ENCODE measurements around the gene PPP1R1A.

The PPP1R1A gene

DNA sequence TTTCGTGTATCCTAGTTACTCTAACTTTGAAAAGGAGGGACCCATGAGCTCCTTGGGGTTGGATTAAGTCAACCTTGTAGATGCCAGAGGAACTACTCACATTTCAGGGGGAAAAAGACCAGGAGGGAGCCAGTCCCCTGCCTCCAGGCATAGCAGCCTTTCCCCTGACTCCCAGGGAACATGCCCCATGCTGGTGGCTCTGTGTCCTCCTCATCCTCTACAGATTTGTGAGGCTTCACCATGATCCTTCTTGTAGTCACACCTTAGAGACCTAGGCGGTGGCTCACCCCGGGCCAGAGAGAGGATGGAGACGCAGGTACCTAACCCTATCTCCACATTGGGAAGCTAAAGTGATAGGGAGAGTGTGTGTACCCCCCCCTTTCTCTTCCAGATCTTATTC, 16.0 kb upstream of the PPP1R1A start:
- DNase-seq (ENCODE audit: low read depth, low spot score): no peak
- H3K27ac ChIP-seq: no peak overlapping the region

DNA sequence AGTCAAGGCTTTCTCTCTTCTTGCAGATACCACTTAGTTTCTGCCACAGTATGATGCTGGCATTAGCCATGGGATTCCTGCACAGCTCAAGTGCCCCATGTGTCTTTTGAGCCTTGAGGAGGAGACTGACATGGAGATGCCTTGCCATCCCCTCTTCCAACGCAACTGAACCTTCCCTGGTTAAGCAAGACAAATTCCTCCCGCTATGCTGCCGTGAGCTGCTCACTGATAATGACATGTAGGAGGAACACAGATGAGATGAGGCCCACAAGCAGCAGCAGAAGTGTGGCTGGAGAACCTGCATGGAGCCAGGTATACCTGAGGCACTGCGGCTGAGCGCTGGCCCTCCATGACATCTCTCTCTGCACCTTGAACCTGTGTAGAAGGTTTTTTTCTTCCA, 15.4 kb upstream of the PPP1R1A start:
- DNase-seq (ENCODE audit: low read depth, low spot score): no peak
- H3K27ac ChIP-seq: no peak overlapping the region

DNA sequence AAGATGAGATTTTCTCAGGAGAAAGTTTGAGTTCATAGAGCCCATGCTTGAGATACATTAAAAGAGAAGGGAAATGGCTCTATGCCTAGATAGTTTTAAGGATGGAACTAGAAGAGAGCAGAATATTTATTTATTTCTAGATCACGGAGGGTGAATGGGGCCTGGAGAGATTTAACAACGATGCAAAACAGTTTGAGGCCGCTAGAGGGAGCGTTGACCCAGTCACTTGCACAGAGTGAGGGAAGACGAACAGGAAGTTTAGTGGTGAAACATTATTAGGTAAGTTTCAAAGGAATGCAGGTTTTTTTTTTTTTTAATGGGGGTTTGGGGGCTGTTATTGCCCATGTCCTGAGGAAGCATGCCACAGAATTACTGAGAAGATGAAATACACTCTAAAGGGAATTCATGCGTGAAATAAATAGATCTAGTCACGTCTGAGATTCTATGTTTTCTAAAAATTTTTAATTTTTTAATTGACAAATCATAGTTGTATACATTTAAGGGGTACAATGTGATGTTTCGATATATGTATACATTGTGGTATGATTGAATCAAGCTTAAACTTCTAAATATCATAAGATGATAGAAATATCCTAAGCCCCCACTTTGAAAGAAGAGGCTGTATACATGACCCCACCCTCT, 14.8 kb upstream of the PPP1R1A start:
- no peak for DNase-seq (ENCODE audit: low read depth, low spot score)
- no peak overlapping the region for H3K27ac ChIP-seq

- no peak overlapping the region for H3K27ac ChIP-seq
- DNase-seq (ENCODE audit: low read depth, low spot score): no peak
Observed at GRCh38 chr12:54602661-54603060, 14.2 kb upstream of the PPP1R1A start.

DNA sequence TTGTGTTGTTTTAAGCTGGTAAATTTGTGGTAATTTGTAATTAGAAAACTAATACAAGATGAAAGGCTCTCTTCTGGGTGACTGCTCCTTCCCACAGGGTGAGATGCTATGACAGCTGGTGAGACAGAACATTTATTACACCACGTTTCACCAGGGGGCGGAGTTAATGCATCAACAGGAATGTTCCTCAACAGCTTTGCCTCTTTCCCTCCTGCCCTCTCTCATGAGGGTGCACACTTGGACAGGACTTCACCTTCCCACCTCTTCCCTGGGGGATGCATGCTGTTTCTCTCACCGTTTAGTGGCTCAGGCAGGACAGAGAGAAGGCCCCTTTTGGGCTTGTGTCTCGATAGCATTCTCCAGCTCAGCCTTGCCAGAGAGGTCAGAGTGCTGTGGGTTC, 13.4 kb upstream of the PPP1R1A start:
- H3K27ac ChIP-seq: no peak overlapping the region
- no peak for DNase-seq (ENCODE audit: low read depth, low spot score)

DNA sequence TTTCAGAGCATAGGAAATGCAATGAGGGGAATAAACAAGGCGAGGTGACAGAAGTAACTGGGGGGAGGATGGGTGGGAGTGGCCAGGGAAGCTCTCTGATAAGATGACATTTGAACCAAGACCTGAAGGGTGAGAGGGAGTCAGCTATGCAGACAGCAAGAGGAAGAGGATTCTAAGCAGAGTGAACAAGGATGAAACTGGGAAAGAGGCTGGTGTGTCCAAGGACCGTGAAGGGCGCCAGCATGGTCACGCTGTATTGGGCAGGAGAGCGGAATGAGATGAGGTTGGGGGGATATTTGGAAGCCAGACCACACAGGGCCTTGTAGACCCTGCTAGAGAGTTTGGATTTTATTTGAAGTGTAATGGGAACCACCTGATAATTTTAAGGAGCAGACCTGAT, 10.5 kb upstream of the PPP1R1A start:
- H3K27ac ChIP-seq: no peak overlapping the region
- no peak for DNase-seq (ENCODE audit: low read depth, low spot score)

DNA sequence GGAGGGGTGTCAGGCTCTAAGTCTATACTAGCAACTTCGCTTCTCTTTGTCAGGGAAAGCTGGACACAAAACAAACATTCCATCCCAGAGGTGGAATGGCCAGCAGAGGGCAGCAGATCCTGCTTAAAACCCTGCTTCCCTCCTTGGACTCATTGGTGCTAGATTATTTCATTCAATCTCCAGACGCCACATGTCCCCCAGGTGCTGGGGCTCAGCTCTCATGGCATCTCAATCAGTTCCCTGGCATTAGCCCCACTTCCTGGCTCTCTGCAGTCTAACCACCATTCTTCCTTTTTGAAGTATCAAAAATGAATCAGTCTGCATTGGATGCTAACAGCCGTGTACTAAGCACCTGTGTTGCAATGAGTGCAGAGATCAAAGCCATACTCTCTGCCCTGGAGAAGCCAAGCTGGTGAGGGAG, 8.1 kb upstream of the PPP1R1A start:
- H3K27ac ChIP-seq: no peak overlapping the region
- DNase-seq (ENCODE audit: low read depth, low spot score): no peak

DNA sequence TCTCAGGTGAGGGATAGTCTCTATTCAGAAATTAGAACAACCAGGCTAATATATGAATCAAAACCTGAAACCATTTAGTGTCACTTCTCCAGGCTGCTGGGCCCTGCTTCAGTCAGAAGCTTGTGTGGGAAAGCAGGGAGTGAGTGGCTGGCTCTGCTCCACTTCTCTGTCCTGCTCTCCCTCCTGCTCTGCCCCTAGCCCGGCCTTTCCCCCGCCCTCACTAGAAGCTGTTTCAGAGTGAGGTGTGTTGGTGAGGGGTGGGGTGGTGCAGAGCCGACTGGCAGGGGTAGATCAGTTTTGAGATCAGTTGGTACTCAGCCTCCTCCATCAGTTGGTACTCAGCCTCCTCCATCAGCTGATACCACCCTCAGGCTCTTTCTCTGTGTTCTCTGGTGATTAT, 7.0 kb upstream of the PPP1R1A start:
- no peak for DNase-seq (ENCODE audit: low read depth, low spot score)
- H3K27ac ChIP-seq: no peak overlapping the region

GRCh38 chr12:54593725-54594124, 5.3 kb upstream of the PPP1R1A start:
- H3K27ac ChIP-seq: no peak overlapping the region
- DNase-seq (ENCODE audit: low read depth, low spot score): no peak

DNA sequence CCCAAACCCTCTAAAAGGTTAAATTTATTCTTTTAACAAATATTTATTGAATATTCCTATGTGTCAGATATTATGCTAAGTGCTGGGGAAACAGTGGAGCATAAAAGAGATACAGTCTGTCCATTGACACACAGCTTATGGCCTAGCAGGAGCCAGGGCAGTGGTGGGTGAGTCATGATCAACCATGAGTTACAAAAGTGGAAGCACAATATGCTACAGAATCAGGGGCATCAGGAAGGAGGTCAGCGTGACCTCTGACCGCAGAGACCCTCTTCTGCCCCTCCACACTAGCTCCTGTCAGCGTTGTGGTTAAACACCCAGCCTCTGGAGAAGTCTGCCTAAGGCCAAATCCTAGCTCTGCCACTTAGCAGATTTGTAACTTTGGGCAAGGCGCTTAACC, 4.7 kb upstream of the PPP1R1A start:
- H3K27ac ChIP-seq: no peak overlapping the region
- DNase-seq (ENCODE audit: low read depth, low spot score): no peak

DNA sequence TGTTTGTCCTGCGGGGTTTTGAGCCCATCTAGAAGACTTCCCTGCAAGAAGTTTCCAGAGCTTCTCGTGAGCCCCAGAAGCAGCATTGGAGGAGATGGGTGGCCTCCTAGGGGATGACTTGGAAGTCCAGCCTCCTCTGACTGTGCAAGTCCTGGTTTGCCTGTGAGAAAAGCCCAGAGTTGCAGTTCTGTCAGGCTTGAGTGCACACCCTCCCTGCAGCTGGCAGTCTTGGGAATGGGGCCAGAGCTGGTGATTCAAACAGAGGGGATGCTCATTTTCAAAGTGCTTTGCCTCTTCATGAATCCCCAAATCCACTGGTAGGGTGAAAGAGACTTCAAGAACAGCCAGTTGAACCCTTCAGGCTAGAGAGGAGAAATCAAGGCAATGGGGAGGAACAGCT, 3.9 kb upstream of the PPP1R1A start:
- no peak overlapping the region for H3K27ac ChIP-seq
- DNase-seq (ENCODE audit: low read depth, low spot score): no peak

- H3K27ac ChIP-seq: no peak overlapping the region
- DNase-seq (ENCODE audit: low read depth, low spot score): no peak
Observed at GRCh38 chr12:54590978-54591591, 2.6 kb upstream of the PPP1R1A start.

DNA sequence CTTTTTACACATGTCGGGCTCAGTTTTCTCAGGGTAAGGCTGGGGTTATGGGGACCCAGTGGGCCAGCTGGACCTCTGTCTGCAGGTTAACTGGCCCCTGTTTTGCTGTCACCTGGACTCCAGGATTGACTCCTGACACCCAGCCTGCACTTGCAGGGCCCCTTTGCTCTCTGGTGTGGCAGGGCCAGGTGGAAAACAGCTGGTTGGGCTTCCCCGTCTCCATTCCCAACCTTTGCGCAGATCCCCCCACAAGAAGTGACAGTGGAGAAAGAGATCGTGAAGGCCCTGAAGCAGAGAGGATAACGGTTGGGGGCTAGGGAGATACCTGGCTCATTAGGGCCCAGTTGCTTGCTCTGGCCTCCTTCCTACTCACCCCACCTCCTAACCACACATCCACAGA, 1.5 kb upstream of the PPP1R1A start:
- no peak for DNase-seq (ENCODE audit: low read depth, low spot score)
- H3K27ac ChIP-seq: no peak overlapping the region

DNA sequence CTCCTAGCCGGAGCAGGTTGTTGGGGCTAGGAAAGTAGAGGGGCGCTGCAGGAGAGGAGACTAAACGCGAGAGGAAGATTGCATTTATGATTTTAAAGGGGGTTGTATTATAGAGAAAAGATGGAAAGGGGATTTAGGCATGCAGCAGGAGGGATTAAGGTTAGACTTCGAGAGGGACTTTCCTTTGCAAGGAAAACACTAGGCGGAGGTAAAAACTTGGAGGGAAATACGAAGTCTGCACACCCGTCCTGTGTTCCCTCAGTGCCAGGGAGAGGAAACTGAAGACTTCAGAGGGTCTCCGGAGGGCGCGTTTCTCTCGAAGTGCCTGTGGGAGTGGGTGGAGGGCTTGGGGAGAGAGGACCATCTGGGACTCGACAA, 420 bp upstream of the PPP1R1A start:
- no peak for DNase-seq (ENCODE audit: low read depth, low spot score)

GRCh38 chr12:54587315-54587873, 1.1 kb downstream of the PPP1R1A start:
- H3K27ac ChIP-seq: no peak overlapping the region
- no peak for DNase-seq (ENCODE audit: low read depth, low spot score)

More for the DNA sequence above, 420 bp upstream of the PPP1R1A start:
- H3K27ac ChIP-seq: no peak overlapping the region

- H3K27ac ChIP-seq: no peak overlapping the region
- no peak for DNase-seq (ENCODE audit: low read depth, low spot score)
Observed at GRCh38 chr12:54586620-54587019, 1.8 kb downstream of the PPP1R1A start.

GRCh38 chr12:54585243-54585642, 3.2 kb downstream of the PPP1R1A start:
- no peak for DNase-seq (ENCODE audit: low read depth, low spot score)
- no peak overlapping the region for H3K27ac ChIP-seq

GRCh38 chr12:54584128-54584527, 4.3 kb downstream of the PPP1R1A start:
- no peak overlapping the region for H3K27ac ChIP-seq
- no peak for DNase-seq (ENCODE audit: low read depth, low spot score)

- no peak overlapping the region for H3K27ac ChIP-seq
- DNase-seq (ENCODE audit: low read depth, low spot score): no peak
Observed at GRCh38 chr12:54583726-54584125, 4.7 kb downstream of the PPP1R1A start.

DNA sequence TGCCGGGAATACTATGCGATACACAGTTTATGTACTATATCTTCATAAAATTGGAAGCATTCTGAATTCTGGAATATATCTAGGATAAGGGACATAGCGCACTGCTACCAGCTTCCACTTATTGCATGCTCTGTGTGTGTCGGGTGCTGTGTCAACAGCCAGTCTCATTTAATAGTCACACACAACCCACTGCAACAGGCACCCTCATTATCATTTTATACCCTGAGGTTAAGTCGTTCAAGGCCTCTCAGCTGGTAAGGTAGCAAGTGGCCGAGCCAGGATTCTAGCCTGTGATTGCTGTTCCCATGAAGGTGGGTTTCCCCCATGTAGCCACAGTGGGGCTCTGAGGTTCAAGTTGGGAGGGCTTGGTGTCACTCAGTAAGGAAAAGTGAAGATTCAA, 7.0 kb downstream of the PPP1R1A start:
- no peak for DNase-seq (ENCODE audit: low read depth, low spot score)
- no peak overlapping the region for H3K27ac ChIP-seq

- no peak for DNase-seq (ENCODE audit: low read depth, low spot score)
Observed at GRCh38 chr12:54579696-54580333, 8.6 kb downstream of the PPP1R1A start.

GRCh38 chr12:54579258-54579657, 9.2 kb downstream of the PPP1R1A start:
- H3K27ac ChIP-seq: no peak overlapping the region
- DNase-seq (ENCODE audit: low read depth, low spot score): no peak

More at GRCh38 chr12:54579696-54580333, 8.6 kb downstream of the PPP1R1A start:
- no peak overlapping the region for H3K27ac ChIP-seq

Data from epithelial cell of prostate (primary cell).